Limb (tissue), 2 donors: ENCODE data around the gene ABCC6.

Experiments used
- DNase-seq, 2 donors: peaks; one replicate each; pipeline ENCODE4 v3.0.0-alpha.2; 2016; ENCODE audit errors: extremely low spot score in 2 of 2

The ABCC6 gene

GRCh38 chr16:16141784-16142396 lies 81.4 kb downstream of the ABCC6 start:
- DNase-seq = no peak

- no peak for DNase-seq
These were observed 82.2 kb downstream of the ABCC6 start for GRCh38 chr16:16141141-16141540.

- no peak for DNase-seq
These were observed 82.8 kb downstream of the ABCC6 start for GRCh38 chr16:16140537-16140936.

- no peak for DNase-seq
These were observed 83.5 kb downstream of the ABCC6 start for GRCh38 chr16:16139806-16140205.

- no peak for DNase-seq
These were observed 84.2 kb downstream of the ABCC6 start for GRCh38 chr16:16139061-16139460.

- DNase-seq = no peak
These were observed 85.2 kb downstream of the ABCC6 start for GRCh38 chr16:16138034-16138635.

- no peak for DNase-seq
These were observed 86.2 kb downstream of the ABCC6 start for GRCh38 chr16:16137110-16137509.

GRCh38 chr16:16136588-16136987 lies 86.7 kb downstream of the ABCC6 start:
- no peak for DNase-seq

- DNase-seq = no peak
These were observed 89.2 kb downstream of the ABCC6 start for GRCh38 chr16:16133943-16134604.

- DNase-seq = no peak
These were observed 91.6 kb downstream of the ABCC6 start for GRCh38 chr16:16131659-16132058.

GRCh38 chr16:16131204-16131603 lies 92.1 kb downstream of the ABCC6 start:
- no peak for DNase-seq

GRCh38 chr16:16127469-16128116 lies 95.7 kb downstream of the ABCC6 start:
- peak; percentile 40 to 75 for DNase-seq

- DNase-seq = no peak
These were observed 96.4 kb downstream of the ABCC6 start for GRCh38 chr16:16126896-16127295.

GRCh38 chr16:16124974-16125373 lies 98.3 kb downstream of the ABCC6 start:
- DNase-seq = no peak

- no peak for DNase-seq
These were observed 98.9 kb downstream of the ABCC6 start for GRCh38 chr16:16124438-16124837.

GRCh38 chr16:16122264-16122663 lies 101.0 kb downstream of the ABCC6 start:
- no peak for DNase-seq

- no peak for DNase-seq
These were observed 102.0 kb downstream of the ABCC6 start for GRCh38 chr16:16121185-16121727.

- no peak for DNase-seq
These were observed 102.7 kb downstream of the ABCC6 start for GRCh38 chr16:16120382-16121184.

- no peak for DNase-seq
These were observed 103.3 kb downstream of the ABCC6 start for GRCh38 chr16:16120044-16120381.

GRCh38 chr16:16118337-16118736 lies 105.0 kb downstream of the ABCC6 start:
- DNase-seq = no peak

- DNase-seq = no peak
These were observed 106.5 kb downstream of the ABCC6 start for GRCh38 chr16:16116841-16117240.
